ENCODE measurements around the gene CDPF1. TPM values are rescaled to one million over a fixed set of nuclear protein-coding genes. Genes with fewer than 3 reads are reported as not detected.

Gene CDPF1
- total and polyA plus RNA-seq, 2 experiments from 2014 or later = 26.4 to 44.9 TPM

GRCh38 chr22:46276563-46276962, 26.5 kb upstream of the CDPF1 start:
- no peak for TF ChIP-seq CTCF (IDR thresholded peaks at IDR 0.05; ENCODE audit: low read depth, low read length)
- peaks cover 29% of the 10 kb centered on the region for H3K36me3 ChIP-seq

GRCh38 chr22:46275455-46276122, 25.5 kb upstream of the CDPF1 start:
- H3K36me3 ChIP-seq = peaks cover 29% of the 10 kb centered on the region
- DNase-seq (ENCODE audit: low read depth in 1 of 2, low spot score in 1 of 2) = no peak
- H3K27ac ChIP-seq = no peak overlapping the region
- no peak for TF ChIP-seq CTCF (IDR thresholded peaks at IDR 0.05; ENCODE audit: low read depth, low read length)
- no peaks in the 10 kb centered on the region for H3K27me3 ChIP-seq
- H3K9me3 ChIP-seq (ENCODE audit: low read depth) = no peaks in the 10 kb centered on the region
- no peaks in the 10 kb centered on the region for H3K4me1 ChIP-seq (ENCODE audit: low read depth)
- H3K4me3 ChIP-seq = no peak overlapping the region

More at GRCh38 chr22:46276563-46276962, 26.5 kb upstream of the CDPF1 start:
- Histone ChIP-seq H3K27me3 (no peaks in the 10 kb centered on the region), H3K9me3 (ENCODE audit: low read depth) (no peaks in the 10 kb centered on the region), H3K4me1 (ENCODE audit: low read depth) (no peaks in the 10 kb centered on the region), H3K27ac (no peak overlapping the region), H3K4me3 (no peak overlapping the region)
- DNase-seq (ENCODE audit: low read depth in 1 of 2, low spot score in 1 of 2) = no peak

GRCh38 chr22:46274381-46274780, 24.3 kb upstream of the CDPF1 start:
- Histone ChIP-seq H3K36me3 (peaks cover 29% of the 10 kb centered on the region), H3K27me3 (no peaks in the 10 kb centered on the region), H3K9me3 (ENCODE audit: low read depth) (no peaks in the 10 kb centered on the region), H3K27ac (no peak overlapping the region), H3K4me1 (ENCODE audit: low read depth) (no peaks in the 10 kb centered on the region), H3K4me3 (no peak overlapping the region)
- TF ChIP-seq CTCF (IDR thresholded peaks at IDR 0.05; ENCODE audit: low read depth, low read length) = no peak
- DNase-seq (ENCODE audit: low read depth in 1 of 2, low spot score in 1 of 2) = no peak

GRCh38 chr22:46273432-46274148, 23.5 kb upstream of the CDPF1 start:
- Histone ChIP-seq H3K9me3 (ENCODE audit: low read depth) (no peaks in the 10 kb centered on the region), H3K27ac (no peak overlapping the region), H3K4me3 (no peak overlapping the region), H3K4me1 (ENCODE audit: low read depth) (no peaks in the 10 kb centered on the region), H3K27me3 (no peaks in the 10 kb centered on the region), H3K36me3 (peaks cover 25% of the 10 kb centered on the region)
- DNase-seq (ENCODE audit: low read depth in 1 of 2, low spot score in 1 of 2) = no peak
- no peak for TF ChIP-seq CTCF (IDR thresholded peaks at IDR 0.05; ENCODE audit: low read depth, low read length)

GRCh38 chr22:46272762-46273431, 22.8 kb upstream of the CDPF1 start:
- Histone ChIP-seq H3K4me3 (no peak overlapping the region), H3K27me3 (no peaks in the 10 kb centered on the region), H3K27ac (no peak overlapping the region), H3K4me1 (ENCODE audit: low read depth) (peaks cover 3% of the 10 kb centered on the region), H3K9me3 (ENCODE audit: low read depth) (no peaks in the 10 kb centered on the region), H3K36me3 (peaks cover 21% of the 10 kb centered on the region)
- no peak for TF ChIP-seq CTCF (IDR thresholded peaks at IDR 0.05; ENCODE audit: low read depth, low read length)
- DNase-seq (ENCODE audit: low read depth in 1 of 2, low spot score in 1 of 2) = no peak
